Epidermal melanocyte (primary cell): Measurements from ENCODE around the gene SHBG.
"Not testable (repeated sequence)": the region's sequence is repeated elsewhere in the genome, so short reads cannot be mapped to it uniquely, and the experiment has no call there.

Source experiments
- DNase-seq: peaks from one replicate; pipeline ENCODE4 v3.0.0; 2011; ENCODE audit warnings: low spot score; ENCODE audit not compliant: insufficient read length

The SHBG gene

DNA sequence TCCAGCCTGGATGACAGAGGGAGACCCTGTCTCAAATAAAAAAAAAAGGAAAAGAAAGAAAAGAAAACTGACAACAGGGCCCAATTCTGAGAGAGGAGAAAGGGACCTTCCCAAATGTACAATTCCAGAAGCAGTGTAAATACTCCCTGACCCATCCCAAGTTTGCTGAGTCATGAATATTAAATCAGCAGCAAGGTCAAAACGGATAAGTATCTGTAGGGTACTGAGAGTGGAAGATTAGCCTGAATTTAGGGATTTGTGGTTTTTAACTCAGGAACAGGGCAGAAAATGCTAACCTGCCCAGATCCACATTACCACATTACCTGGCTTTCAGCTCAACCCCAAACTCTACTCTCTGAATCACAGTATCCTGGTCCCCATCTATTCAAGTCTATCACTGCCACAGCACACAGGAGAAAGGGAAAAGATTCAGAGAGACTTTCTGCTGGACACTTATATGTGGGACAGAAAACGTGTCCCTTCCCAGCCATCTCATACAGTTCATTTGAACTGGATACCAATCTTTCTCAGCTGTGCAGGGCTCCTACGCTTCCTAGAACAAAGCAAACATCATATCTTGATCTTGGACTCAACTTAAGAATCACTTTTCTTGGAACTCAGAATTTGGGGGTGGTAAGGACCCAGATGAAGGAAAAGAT, 18.2 kb upstream of the SHBG start:
- no peak for DNase-seq

GRCh38 chr17:7612294-7612640, 17.7 kb upstream of the SHBG start:
- DNase-seq, result no peak

DNA sequence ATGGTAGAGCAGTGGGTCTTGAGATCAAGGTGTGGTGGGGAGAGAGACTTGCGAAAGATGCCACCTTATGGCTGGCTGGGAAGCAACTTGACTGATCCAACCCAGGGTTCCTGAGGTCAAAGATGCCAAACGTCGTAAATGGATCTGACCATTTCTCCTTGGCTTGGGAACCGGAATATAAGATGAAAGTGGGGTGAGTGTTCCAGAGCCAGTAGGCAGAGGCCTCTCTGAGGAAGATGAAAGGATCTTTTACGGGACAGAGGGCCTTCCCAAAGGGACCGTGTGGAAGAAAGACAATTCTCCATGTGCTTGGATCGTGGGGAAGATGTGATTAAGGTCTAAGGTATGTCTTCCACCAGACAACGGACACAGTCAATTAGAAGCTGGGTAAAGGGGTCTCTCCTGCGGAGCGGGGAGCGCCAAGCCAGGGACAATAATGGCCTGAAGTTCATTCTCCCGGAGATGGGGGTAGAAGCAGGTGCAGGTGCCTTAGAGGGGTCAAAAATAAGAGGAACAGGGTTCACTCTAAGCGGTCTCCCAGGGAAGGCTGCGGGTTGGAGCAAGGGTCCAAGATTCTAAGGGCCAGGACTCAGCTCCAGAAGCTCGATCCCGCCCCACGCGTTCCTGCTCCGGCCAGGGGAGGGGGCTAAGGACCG, 16.0 kb upstream of the SHBG start:
- DNase-seq, result no peak

DNA sequence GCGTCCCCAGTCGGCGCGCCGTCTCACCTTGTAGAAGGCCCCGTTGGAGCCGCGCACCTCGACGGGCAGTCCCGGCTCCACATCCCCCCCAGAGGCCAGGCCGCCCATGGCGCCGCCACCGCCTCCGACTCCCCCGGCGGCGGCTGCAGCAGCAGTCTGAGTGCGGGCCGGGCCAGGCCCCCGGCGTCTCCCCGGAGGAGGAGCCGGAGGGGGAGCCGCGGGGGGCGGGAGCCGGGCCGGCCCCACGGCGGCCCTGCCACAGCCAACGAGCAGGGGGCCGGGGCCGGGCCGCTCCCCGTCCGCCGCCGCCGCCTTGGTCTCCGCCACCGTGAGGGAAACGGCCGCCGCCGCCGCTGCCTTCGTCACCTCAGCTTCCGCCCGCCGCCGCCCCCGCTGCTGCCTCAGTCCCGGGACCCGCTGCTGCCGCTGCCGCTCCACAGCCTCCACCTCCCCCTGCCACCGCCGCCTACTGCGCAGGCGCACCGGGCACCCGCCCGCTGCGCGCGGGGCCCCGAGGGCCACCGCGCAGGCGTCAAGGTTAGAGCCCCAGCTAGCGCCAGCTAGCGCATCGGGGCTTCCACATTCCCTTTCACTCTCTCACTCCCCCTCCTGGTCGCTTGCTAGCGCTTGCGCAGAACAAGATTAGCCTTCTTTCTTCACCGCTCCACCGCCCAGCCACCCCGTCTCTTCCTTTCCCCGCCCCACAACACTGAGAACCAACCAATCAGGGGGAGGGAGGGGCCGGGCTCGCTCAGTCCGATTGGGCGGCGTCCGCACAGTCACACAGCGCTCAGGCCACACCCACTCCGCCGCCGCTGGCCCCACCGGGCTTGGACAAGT, 15.3 kb upstream of the SHBG start, which contains the start of gene FXR2:
Gene FXR2 (minus strand): TSS at position 473 of the 840 bp plus-strand sequence. CDS start 365 bp downstream, at position 108.
- peak; percentile 99 for DNase-seq

DNA sequence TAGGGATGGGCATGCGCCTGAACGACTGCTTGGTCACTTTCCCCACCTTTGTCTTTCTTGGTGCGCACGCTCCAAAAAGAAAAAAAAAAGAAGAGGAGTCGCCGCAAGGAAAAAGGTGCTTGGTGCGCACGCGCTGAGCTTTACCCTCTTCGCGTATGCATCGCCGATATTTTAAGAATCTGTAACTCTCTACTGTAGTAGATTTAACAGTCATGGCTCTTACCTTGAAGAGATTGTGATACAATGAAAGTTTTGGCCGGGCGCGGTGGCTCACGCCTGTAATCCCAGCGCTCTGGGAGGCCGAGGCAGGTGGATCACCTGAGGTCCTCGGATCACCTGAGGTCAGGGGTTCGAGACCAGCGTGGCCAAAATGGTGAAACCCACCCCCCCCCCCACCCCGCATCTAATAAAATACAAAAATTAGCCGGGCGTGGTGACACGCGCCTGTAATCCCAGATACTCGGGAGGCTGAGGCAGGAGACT, 14.6 kb upstream of the SHBG start:
- no peak for DNase-seq

DNA sequence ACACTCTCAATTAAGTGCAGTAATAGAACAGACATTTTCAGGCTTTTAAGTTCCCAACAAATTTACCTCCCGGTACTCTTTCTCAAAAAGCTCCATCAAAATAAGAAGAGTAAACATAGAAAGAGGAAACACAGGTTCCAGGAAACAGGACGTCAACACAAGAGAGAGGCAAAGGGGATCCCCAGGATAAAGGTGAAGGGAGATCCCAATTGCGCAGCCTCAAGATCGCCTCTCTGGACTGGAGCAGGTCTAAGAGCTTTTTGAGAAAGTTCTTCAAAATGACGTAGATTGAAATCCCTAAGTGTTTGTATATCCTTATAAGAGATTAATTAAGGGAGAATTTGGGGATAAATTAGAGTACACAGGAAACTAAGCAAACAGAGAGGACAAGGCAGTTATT, 11.3 kb upstream of the SHBG start:
- DNase-seq, result no peak

GRCh38 chr17:7620835-7621234, 9.1 kb upstream of the SHBG start:
- no peak for DNase-seq

DNA sequence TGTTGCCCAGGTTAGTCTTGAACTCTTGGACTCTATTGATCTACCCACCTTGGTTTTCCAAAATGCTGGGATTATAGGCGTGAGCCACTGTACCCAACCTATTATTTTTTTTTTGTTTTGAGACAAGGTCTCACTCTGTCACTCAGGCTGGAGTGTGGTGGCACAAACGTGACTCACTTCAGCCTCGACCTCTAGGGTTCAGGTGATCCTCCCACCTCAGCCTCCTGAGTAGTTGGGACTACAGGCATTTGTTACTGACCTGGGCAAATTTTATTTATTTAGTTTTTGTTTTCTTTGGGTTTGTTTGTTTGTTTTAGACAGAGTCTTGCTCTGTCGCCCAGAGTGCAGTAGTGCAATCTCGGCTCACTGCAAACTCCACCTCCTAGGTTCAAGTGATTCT, 6.3 kb upstream of the SHBG start:
- no peak for DNase-seq

DNA sequence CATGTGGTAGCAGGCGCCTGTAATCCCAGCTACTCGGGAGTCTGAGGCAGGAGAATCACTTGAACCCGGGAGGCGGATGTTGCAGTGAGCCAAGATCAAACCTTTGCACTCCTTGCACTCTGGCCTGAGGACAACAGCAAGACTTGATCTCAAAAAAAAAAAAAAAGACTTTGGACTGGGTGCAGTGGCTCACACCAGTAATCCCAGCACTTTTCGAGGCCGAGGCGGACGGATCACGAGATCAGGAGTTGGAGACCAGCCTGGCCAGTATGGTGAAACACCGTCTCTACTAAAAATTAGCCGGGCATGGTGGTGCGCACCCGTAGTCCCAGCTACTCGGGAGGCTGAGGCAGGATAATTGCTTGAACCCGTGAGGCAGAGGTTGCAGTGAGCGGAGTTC, 4.2 kb upstream of the SHBG start:
- not testable (repeated sequence) for DNase-seq

GRCh38 chr17:7626307-7626706, 3.6 kb upstream of the SHBG start:
- no peak for DNase-seq

DNA sequence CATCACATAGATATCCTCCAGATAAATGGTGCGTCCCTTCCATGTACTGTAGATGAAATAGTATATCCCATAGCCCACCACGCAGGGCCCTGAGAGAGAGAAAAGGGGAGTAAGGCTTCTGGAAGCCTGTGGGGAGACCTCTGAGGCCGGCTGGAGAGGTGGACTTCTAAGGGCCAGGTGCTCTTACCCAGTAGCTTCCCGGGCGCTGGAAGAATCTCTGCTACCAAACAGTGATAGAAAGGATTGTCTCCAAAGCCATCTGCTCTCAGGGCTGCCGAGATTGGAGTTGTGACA, 3.0 kb upstream of the SHBG start:
- DNase-seq, result no peak

DNA sequence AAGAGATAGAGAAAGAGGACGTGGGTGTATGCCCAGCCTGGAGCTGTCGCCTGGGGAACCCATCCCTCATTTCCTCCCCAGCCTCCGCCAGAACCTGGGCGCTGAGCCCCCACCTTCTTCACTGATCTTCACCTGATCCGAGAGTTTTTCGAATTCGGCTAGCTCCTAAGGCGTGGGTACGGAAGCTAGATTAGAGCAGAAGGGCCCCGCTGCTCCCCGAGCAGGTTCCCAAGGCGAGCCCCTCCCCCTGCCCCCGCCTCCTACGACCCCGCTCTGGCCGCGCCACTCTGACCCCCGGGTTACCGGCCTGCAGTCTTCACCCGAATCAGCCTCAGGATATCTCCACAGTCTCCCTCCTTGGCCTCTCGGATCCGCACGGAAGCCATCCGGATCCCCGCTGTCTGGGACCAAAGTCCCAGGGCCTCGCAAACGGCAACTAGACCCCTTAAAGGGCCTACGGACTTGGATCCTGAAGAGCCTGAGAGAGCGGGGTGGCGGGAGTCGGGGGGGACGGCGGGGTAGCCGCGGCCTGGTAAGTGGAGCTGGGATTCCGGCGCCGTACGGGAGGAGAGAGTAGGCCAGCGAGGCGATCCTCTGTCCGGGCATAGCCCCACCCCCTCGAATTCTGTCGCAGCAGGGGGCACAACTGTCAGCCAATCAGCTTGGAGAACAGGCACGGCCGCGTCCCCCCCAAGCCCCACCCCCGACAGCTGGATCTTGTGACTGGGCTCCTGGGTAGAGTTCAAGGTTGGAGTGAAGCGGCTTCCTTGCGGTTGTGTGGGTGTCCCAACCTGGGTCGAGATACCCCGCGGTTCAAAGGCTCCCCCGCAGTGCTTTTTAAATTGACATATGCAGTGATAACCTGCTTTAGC, 2.4 kb upstream of the SHBG start, which contains the start of gene SAT2:
Gene SAT2 (minus strand): TSS at position 572 of the 872 bp plus-strand sequence. CDS start 186 bp downstream, at position 386.
- peak; percentile 98 for DNase-seq

- DNase-seq, result no peak
Measured at GRCh38 chr17:7631398-7632380, 1.8 kb downstream of the SHBG start.

DNA sequence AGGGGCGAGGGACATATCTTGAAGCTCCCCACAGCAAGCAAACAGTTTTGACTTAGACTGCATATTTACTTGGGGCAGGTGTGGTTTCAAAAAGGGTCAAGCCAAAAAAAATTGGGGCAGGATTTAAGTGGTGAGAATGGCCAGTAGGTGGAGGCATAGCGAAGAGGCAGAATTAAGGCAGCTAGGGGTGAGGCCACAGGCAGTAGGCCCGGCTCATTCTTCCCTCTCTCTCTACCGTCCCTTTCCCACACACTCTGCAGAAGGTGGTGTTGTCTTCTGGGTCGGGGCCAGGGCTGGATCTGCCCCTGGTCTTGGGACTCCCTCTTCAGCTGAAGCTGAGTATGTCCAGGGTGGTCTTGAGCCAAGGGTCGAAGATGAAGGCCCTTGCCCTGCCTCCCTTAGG, 2.6 kb downstream of the SHBG start:
- DNase-seq, result peak; percentile 73

- no peak for DNase-seq
Measured at GRCh38 chr17:7633093-7633492, 3.2 kb downstream of the SHBG start.

DNA sequence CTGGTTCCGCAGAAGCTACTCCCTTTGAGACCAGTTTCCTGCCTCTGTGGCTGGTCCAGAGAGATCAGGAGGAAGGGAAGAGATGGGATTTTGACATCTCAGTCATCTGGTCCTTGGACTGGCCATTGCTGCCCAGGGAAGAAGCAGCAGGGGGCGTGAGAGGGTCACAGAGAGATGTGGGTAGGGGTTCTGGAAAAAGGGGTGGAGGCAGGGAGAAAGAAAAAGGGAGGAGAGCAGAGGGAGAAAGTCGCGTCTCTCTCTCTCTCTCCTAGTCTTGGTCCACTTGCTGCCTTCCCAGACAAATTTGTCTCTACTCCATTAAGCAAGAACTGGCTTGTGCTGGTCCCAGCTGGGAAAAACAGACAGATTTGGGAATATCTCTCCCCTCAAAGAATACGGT, 4.4 kb downstream of the SHBG start:
- DNase-seq, result peak; percentile 82

- DNase-seq, result no peak
Measured at GRCh38 chr17:7636163-7636562, 6.2 kb downstream of the SHBG start.

GRCh38 chr17:7640783-7641182, 10.8 kb downstream of the SHBG start:
- DNase-seq, result no peak

DNA sequence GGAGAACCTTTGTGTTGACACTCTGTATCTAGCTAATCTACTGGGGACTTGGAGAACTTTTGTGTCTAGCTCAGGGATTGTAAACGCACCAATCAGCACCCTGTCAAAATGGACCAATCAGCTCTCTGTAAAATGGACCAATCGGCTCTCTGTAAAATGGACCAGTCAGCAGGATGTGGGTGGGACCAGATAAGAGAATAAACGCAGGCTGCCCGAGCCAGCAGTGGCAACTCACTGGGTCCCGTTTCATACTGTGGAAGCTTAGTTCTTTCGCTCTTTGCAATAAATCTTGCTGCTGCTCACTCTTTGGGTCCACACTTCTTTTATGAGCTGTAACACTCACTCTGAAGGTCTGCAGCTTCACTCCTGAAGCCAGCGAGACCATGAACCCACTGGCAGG, 11.7 kb downstream of the SHBG start:
- DNase-seq, result not testable (repeated sequence)

DNA sequence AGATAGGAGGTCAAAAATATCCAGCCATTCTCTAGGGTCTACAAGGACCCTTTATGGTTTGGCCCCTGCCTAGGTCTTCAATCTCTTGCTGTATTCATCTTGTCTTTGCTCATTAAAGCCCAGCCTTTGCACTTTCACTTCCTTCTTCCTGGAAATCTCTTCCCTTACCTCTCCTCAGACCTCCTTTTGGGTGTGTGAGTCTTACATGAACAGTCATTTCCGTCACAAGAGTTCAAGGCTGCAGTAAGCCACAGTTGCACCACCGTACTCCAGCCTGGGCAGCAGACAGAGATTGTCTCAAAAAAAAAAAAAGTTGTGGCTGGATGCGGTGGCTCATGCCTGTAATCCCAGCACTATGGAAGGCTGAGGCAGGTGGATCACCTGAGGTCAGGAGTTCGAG, 14.8 kb downstream of the SHBG start:
- DNase-seq, result no peak
